Body of pancreas (tissue), 4 donors: ENCODE results near the gene CCDC33. TPM values are rescaled to one million over a fixed set of nuclear protein-coding genes. Genes with fewer than 3 reads are reported as not detected.

Experiments
- ATAC-seq: fragments of 150-250 bp; one replicate; pipeline ENCODE4 v1.9.1; 2016
- DNase-seq, 4 donors: peaks; one replicate each; pipeline ENCODE4 v3.0.0-alpha.2; 2019
- H3K27ac ChIP-seq, 4 donors: fragments of 200-600 bp; sonication (generic); 1 replicate in 3 of 4; 2 replicates in 1 of 4; pipeline versions ENCODE4 v1.5.1 to v1.6.1; 2016 to 2019; ENCODE audit warnings: mild to moderate bottlenecking in 1 of 4, mixed read lengths in 1 of 4, moderate library complexity in 1 of 4
- H3K27me3 ChIP-seq, 2 donors: fragments of 200-600 bp; sonication (generic); one replicate each; pipeline ENCODE4 v1.6.0; 2016; ENCODE audit warnings: mild to moderate bottlenecking in 1 of 2
- H3K36me3 ChIP-seq, 2 donors: fragments of 200-600 bp; sonication (generic); replicated peaks in 1 of 2; 2 replicates each; pipeline ENCODE4 v1.5.1; 2016; ENCODE audit warnings: low read depth in 2 of 2; ENCODE audit not compliant: insufficient read depth in 1 of 2
- H3K4me1 ChIP-seq: fragments of 200-600 bp; sonication (generic); one replicate; pipeline ENCODE4 v1.6.0; 2016
- H3K4me3 ChIP-seq, 2 donors: fragments of 200-600 bp; sonication (generic); 1 replicate in 1 of 2; 2 replicates in 1 of 2; pipeline ENCODE4 v1.5.1; 2016 to 2019
- H3K9me3 ChIP-seq, 3 donors: fragments of 200-600 bp; sonication (generic); 1 replicate in 2 of 3; 2 replicates in 1 of 3; pipeline ENCODE4 v1.5.1; 2016
- CTCF ChIP-seq, 7 experiments: fragments of 450-650 bp in 4 of 7; fragments of 200-600 bp in 3 of 7; sonication (generic) in 3 of 7; IDR thresholded peaks; one replicate each; pipeline ENCODE4 v1.5.1; 2016 to 2019; ENCODE audit warnings: antibody characterized with exemption in 7 of 7
- POLR2A ChIP-seq, 3 donors: fragments of 450-650 bp; IDR thresholded peaks; one replicate each; pipeline ENCODE4 v1.6.1; 2016; ENCODE audit warnings: antibody characterized with exemption in 3 of 3, mild to moderate bottlenecking in 2 of 3
- WGBS, 2 donors: methylation state at CpG; one replicate each; pipeline ENCODE4 v1.1.5; 2017; 5-methylcytosine and 5-hydroxymethylcytosine counted together
- intact Hi-C: fragments of 100-400 bp; cut with DNase I; formaldehyde crosslinking; loops from one replicate; pipeline ENCODE4 v1.15.1; 2023
- total RNA-seq, 2 donors: library from RNA; depleted of rRNA; stranded (reverse); fragments of >200 nt; gene quantifications; one replicate each; pipeline ENCODE4 v1.1.0, GENCODE V29; 2016

The CCDC33 gene
- total RNA-seq, 2 donors from 2014 or later = not detected

- Histone ChIP-seq H3K27ac (no peak overlapping the region), H3K27me3 (no peaks in the 10 kb centered on the region), H3K36me3 (no peaks in the 10 kb centered on the region), H3K4me1 (peaks cover 2% of the 10 kb centered on the region), H3K4me3 (no peak overlapping the region), H3K9me3 (no peaks in the 10 kb centered on the region)
- DNase-seq = peak in 3 of 4 donors; percentile 27 to 49 (median 42)
- whole genome bisulfite sequencing, 2 donors = 24 to 38% methylated on average over 4 to 9 of the region's 9 CpGs
- no peak for ATAC-seq
- intact Hi-C loops = no loop called here
- TF ChIP-seq CTCF (IDR thresholded peaks at IDR 0.05) (no peak), POLR2A (IDR thresholded peaks at IDR 0.05) (no peak)
Measured at GRCh38 chr15:74312445-74313007, 76.4 kb downstream of the CCDC33 start.

GRCh38 chr15:74313889-74314288, 77.8 kb downstream of the CCDC33 start:
- Histone ChIP-seq H3K27me3 (no peaks in the 10 kb centered on the region), H3K4me3 (no peak overlapping the region), H3K9me3 (no peaks in the 10 kb centered on the region), H3K36me3 (no peaks in the 10 kb centered on the region), H3K27ac (no peak overlapping the region), H3K4me1 (peaks cover 13% of the 10 kb centered on the region)
- intact Hi-C loops = no loop called here
- no peak for DNase-seq
- TF ChIP-seq CTCF (IDR thresholded peaks at IDR 0.05) (no peak), POLR2A (IDR thresholded peaks at IDR 0.05) (no peak)
- 77% methylated on average over 6 to 7 of the region's 7 CpGs for WGBS, 2 donors
- no peak for ATAC-seq

GRCh38 chr15:74314795-74315438, 78.8 kb downstream of the CCDC33 start:
- TF ChIP-seq CTCF (IDR thresholded peaks at IDR 0.05) = no peak
- no peak for TF ChIP-seq POLR2A (IDR thresholded peaks at IDR 0.05)
- intact Hi-C loops = no loop called here
- no peaks in the 10 kb centered on the region for H3K27me3 ChIP-seq
- 69 to 70% methylated on average over 5 to 13 of the region's 13 CpGs for WGBS, 2 donors
- H3K27ac ChIP-seq = no peak overlapping the region
- ATAC-seq (no peak), DNase-seq (no peak)
- H3K36me3 ChIP-seq = no peaks in the 10 kb centered on the region
- no peaks in the 10 kb centered on the region for H3K9me3 ChIP-seq
- no peak overlapping the region for H3K4me3 ChIP-seq
- peaks cover 16% of the 10 kb centered on the region for H3K4me1 ChIP-seq

GRCh38 chr15:74315626-74316025, 79.5 kb downstream of the CCDC33 start:
- DNase-seq (no peak), ATAC-seq (no peak)
- WGBS, 2 donors = 57 to 62% methylated on average over 5 of the region's 5 CpGs
- TF ChIP-seq CTCF (IDR thresholded peaks at IDR 0.05) (no peak), POLR2A (IDR thresholded peaks at IDR 0.05) (no peak)
- no peak overlapping the region for H3K27ac ChIP-seq
- peaks cover 16% of the 10 kb centered on the region for H3K4me1 ChIP-seq
- no peak overlapping the region for H3K4me3 ChIP-seq
- H3K36me3 ChIP-seq = no peaks in the 10 kb centered on the region
- no peaks in the 10 kb centered on the region for H3K27me3 ChIP-seq
- intact Hi-C loops = no loop called here
- no peaks in the 10 kb centered on the region for H3K9me3 ChIP-seq

- Histone ChIP-seq H3K4me1 (peaks cover 16% of the 10 kb centered on the region), H3K27ac (no peak overlapping the region), H3K4me3 (no peak overlapping the region), H3K27me3 (no peaks in the 10 kb centered on the region), H3K36me3 (no peaks in the 10 kb centered on the region), H3K9me3 (no peaks in the 10 kb centered on the region)
- ATAC-seq = no peak
- intact Hi-C loops = no loop called here
- TF ChIP-seq CTCF (IDR thresholded peaks at IDR 0.05) (no peak), POLR2A (IDR thresholded peaks at IDR 0.05) (no peak)
- DNase-seq = no peak
- WGBS, 2 donors = 54 to 64% methylated on average over 9 to 12 of the region's 13 CpGs
Measured at GRCh38 chr15:74316141-74316540, 80.0 kb downstream of the CCDC33 start.
